Activated CD4-positive, alpha-beta T cell treated with anti-CD3 and anti-CD28 coated beads, Interleukin-10, Interleukin-2, amounts not matched to agents 100 ng/mL and 50 ng/mL, durations not matched to agents 16 hours and 8 hours (primary cell): Measurements from ENCODE around the gene BICDL1.
"Not testable (repeated sequence)": the region's sequence is repeated elsewhere in the genome, so short reads cannot be mapped to it uniquely, and the experiment has no call there.

ENCODE experiments used
- DNase-seq: peaks from one replicate; pipeline ENCODE4 v3.0.0-alpha.2; 2020

The BICDL1 gene, protein sequence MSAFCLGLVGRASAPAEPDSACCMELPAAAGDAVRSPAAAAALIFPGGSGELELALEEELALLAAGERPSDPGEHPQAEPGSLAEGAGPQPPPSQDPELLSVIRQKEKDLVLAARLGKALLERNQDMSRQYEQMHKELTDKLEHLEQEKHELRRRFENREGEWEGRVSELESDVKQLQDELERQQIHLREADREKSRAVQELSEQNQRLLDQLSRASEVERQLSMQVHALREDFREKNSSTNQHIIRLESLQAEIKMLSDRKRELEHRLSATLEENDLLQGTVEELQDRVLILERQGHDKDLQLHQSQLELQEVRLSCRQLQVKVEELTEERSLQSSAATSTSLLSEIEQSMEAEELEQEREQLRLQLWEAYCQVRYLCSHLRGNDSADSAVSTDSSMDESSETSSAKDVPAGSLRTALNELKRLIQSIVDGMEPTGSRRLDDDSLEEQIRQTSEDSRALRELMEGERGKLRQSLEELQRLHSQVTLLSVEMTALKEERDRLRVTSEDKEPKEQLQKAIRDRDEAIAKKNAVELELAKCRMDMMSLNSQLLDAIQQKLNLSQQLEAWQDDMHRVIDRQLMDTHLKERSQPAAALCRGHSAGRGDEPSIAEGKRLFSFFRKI

DNA sequence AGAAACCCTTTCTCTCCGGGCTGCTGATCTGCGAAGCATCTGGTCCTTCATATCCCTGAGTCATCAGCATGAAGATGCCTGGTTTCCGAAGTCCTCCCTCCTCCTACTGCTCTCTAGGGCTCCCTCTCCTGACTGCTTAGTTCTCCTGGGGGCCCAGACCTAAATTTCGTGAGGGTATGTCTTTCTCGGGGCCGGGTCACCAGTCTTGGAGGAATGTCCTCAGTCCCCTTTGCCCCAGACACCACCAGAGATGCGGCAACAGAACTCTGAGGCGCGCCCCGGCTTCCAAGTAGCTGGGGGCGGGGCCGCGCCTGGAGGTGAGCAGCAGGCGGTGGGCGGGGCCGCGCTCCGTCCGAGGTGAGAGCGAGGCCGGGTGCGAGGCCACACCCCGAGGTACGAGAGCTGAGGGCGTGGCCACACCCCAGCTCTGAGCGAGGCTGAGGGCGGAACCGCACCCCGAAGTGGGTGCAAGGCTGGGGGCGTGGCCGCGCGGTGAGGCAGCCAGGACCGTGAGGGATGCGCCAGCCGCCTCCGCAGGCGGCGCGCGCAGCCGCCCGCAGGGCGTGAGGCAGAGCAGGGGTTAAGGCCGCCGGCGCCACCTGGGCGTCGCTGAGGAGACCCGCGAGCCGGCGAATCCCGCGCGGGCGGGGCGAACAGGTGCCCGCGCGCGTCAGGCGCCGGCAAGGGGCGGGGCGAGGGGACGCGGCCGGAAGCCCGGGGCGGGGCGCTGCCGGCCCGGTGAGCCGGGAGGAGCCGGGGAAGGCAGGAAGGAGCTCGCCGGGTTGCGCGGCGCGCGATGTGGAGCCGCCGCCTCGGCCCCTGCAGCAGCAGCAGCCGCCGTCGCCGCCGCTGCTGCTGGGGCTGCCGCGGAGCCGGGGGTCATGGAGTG lies at the start of gene BICDL1:
TSS of gene BICDL1 (plus strand) at position 765 of the 889 bp plus-strand sequence. CDS start 633 bp downstream, outside the sequence.
- DNase-seq, result peak; percentile 98

DNA sequence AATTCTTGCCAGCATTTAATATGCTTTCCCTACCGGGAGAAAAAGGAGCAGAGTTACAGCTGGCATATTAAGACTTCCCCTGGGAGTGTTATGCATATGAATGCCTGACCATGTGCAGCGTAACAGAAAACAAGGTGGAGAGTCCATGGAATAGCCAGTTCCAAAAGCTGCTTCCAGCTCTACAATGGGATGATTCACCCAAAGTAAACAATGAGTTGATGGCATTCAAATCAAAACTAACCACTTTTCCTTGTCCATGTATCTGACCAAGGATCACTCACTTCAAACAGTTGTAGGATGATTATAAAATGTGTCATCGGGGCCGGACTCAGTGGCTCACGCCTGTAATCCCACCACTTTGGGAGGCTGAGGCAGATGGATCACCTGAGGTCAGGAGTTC lies 48.1 kb upstream of the BICDL1 start:
- no peak for DNase-seq

DNA sequence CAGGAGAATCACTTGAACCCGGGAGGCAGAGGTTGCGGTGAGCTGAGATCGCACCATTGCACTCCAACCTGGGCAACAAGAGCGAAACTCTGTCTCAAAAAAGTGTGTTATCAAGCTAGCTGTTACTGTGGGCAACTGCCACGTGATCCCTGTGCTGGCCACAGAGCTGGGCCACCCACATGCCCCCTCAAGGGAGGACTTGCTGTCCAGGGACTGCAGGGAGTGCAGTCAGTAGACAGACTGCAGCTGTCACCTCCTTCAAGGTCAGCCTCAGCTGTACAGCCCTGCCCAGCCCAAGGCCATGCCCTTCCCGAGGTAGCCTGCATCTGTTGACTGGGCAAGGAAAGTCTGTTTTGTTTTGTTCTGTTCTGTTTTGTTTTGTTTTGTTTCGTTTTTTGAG lies 46.6 kb upstream of the BICDL1 start:
- no peak for DNase-seq

DNA sequence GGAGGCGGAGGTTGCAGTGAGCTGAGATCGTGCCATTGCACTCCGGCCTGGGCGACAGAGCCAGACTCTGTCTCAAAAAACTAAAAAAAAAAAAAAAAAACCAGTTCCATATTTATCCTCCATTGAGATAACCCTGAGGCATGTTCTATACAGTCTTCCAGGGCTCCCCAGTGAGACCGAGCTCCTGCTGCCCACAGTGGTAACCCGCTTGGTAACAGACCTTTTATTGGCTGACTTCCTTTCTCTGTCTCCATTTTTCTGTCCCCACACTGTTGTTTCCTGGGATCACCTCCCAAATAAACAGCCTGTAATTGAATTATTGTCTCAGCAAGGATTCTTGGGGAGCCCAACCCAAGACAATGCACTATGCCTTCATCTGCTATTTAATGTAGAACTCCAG lies 42.8 kb upstream of the BICDL1 start:
- DNase-seq, result no peak

DNA sequence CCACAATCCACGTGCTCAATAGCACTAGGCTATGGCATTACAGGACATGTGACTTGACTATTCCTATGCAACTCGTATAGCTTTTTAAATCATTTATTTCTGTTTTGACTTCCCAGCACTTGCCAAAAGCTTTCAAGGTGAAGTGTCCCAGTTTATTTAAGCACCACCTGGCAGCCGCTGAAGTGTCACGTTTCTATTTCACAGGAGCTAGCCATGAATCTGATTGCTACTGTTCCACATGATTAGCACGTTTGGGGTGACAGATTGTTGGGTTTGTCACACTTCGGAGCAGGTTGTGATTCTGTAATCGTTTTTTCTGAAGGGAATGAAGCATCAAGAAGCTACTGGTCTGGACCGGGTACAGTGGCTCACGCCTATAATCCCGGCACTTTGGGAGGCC lies 39.9 kb upstream of the BICDL1 start:
- DNase-seq, result no peak

DNA sequence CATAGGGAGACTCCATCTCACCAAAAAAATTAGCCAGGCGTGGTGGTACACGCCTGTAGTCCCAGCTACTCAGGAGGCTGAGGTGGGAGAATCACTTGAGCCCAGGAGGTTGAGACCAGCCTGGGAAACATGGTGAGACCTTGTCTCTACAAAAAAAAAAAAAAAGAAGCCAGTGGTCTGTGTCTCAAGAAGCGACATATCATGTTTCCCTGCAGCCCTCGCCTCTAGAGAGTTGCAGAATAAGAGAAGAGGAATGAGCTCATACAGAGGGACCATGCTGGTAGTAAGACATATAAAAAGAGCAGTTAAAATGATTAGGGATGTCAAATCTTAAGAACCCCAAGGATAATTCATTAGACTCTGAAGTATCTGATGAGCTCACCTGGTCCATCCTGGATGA lies 39.4 kb upstream of the BICDL1 start:
- no peak for DNase-seq

DNA sequence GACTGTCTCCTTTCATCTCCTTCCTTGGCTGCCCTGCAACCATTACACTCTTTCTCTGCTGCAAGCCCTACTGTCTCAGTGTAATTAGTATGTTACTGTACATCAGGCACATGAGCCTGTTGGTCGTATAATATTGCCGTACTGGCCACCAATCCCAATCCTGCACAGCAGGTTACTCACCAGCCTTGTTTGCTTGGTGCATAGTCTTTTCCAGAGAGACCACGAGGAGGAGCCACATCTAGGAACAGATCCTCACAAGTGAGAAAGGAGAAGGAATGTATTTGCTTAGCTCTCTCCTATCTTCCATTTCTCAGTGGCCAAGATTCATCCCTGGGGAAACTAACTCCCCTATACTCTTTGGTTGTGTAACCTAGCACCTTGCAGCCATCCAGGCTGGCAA lies 33.0 kb upstream of the BICDL1 start:
- DNase-seq, result no peak

DNA sequence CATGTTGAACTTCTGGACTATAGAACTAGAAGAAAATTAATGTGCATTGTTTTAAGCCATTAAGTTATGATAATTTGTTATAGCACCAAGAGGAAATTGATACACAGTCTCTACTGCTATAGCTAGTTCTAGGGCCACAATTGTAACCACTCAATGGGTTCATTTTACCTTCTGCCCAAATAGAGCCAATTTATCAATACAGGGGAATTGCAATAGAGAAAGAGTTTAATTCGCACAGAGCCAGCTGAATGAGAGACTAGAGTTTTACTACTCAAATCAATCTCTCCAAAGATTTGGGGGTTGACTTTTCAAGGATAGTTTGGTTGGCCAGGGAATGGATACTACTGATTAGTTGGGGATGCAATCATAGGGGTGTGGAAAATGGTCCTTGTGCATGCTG lies 31.9 kb upstream of the BICDL1 start:
- DNase-seq, result no peak

DNA sequence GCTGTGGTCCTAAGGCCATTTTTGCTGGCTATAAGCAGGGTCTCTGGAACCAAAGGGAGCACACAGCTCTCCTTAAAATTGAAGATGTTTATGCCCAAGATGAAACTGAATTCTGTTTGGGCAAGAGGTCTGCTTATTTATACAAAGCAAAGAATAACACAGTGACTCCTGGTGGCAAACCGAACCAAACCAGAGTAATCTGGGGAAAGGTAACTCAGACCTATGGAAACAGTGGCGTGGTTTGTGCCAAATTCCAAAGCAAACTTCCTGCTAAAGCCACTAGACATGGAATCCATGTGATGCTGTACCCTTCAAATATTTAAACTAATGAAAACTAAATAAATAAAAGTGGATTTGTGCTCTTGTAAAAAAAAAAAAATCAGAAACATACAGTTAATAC lies 29.6 kb upstream of the BICDL1 start:
- no peak for DNase-seq

DNA sequence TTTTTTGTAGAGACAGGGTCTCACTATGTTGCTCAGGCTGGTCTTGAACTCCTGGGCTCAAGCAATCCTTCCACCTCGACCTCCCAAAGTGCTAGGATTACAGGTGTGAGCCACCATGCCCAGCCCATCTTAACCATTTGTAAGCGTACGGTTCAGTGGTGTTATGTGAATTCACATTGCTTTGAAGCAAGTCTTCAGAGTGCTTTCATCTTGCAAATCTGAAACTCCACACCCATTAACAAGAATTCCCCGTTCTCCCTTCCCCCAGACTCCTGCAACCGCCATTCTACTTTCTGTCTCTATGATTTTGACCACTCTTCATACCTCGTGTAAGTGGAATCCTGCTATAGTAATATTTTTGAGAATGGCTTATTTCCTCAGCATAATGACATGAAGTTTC lies 24.9 kb upstream of the BICDL1 start:
- DNase-seq, result no peak

DNA sequence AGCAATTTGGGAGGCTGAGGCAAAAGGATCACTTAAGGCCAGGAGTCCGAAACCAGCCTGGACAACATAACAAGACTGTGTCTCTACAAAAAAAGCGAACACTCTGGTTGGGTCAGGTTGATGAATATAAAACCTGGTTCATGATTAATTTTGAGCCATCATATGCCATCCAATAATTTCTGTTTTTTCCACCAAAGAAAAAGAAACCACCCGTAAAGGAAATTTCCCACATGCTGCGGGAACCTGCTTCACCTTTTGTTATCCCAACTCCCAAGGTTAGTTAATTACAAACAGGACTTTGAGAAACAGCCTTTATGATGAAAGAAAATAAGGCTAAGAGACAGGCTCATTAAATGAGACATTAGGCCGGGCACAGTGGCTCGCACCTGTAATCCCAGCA lies 24.1 kb upstream of the BICDL1 start:
- no peak for DNase-seq

DNA sequence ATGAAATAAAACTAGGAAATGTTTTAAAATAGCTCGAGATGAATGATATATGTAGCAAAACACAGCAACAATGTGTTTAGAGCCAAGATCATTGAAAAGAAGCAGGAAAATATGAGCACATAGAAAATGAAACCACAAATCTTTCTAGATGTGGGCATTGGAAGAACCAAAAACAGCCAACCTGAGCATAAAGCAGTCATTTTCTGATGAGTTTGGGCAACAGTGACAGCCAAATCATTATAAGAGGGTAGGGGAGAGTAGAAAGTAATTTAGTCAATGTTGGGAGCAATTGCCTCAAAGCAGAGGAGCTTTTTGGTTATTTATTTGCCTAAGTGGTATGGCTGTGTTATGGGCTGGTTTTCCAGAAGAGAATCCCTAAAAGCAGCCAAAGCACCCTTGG lies 8.8 kb upstream of the BICDL1 start:
- peak; percentile 68 for DNase-seq

DNA sequence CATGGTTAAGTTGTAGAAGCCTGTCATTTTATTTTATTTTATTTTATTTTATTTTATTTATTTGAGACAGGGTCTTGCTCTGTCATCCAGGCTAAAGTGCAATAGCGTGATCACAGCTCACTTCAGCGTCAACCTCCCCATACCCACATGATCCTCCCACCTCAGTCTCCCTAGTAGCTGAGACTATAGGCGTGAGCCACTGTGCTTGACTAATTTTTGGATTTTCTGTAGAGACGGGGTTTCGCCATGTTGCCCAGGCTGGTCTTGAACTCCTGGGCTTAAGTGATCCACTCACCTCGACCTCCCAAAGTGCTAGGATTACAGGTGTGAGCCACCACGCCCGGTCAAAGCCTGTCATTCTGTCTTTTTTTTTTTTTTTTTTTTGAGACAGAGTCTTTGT lies 8.3 kb upstream of the BICDL1 start:
- DNase-seq, result not testable (repeated sequence)

DNA sequence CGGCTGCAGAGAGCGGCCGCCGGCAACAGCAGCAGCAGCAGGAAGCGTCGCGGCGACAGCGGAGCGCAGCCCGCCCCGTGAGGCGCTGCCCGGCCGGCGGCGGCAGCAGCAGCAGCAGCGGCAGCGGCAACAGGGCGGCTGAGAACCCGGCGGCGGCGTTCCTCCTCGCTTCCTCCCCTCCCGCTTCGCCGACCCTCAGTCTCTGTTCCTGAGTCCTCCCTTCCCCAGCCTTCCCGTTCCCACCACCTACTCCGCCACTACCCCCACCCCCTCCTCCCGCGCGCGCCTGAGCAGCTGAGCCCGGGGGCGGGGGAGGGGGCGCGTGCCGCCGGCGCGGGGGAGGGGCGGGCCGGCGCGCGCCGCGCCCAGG lies 310 bp downstream of the BICDL1 start:
- DNase-seq, result no peak

DNA sequence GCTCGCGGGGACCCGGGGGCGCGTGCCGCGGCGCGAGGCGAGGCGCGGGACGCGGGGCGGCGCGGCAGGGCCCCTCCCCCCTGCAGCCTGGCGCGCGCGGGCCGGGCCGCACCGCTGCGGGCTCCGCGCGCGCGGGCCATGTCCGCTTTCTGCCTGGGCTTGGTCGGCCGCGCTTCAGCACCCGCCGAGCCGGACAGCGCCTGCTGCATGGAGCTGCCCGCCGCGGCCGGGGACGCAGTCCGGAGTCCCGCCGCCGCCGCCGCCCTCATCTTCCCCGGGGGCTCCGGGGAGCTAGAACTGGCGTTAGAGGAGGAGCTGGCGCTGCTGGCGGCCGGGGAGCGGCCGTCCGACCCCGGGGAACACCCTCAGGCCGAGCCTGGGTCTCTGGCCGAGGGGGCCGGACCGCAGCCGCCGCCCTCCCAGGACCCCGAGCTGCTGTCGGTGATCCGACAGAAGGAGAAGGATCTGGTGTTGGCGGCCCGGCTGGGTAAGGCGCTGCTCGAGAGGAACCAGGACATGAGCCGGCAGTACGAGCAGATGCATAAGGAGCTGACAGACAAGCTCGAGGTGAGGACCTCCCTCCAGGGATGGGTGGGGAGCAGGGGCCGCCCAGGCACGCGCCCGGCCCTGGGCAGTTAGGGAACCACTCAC lies 820 bp downstream of the BICDL1 start:
- DNase-seq, result peak; percentile 76

DNA sequence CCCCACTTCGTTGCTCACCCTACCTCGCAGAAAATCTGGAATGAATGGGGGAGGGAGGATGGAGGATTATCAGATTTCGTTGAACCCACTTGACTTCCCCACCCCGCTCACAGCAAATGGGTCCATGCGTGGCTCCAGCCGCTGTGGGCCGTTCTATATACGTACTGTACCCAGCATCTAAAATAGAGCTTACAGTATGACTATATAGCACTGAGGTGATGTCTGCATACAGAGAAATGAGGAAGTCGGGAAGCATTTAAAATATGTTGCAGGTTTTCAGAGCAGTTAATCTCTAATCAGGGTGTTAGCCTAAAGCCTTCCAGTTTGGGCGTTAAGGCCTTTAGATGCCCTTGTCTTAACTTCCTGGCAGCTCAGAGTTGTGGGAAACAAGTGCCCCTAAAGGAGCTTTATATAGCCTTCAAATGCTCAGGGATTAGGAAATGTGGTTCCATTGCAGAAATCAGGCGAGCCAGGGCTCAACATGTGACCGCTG lies 1.4 kb downstream of the BICDL1 start:
- DNase-seq, result peak; percentile 40

DNA sequence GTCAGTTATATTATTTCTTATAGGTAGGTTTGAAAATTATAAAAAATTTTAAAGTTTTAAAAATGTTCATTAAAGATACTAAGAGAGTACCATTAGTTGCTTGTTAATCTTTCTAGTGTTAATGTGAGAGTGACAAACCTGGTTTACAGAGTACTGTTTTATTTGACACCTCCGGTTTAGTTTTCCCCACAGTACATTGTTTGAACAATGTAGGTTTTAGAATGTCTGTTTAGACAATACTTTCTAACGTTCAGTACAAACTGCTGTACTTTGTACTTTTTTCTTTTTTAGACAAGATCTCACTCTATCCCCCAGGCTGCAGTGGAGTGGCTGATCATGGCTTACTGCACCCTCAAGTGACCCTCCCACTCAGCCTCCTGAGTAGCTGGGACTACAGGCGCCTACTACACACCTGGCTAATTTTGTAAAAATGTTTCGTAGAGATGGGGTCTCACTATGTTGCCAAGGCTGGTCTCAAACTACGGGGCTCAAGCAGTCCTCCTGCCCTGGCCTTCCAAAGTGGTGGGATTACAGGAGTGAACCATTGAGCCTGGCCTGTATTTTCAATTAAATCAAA lies 3.2 kb downstream of the BICDL1 start:
- DNase-seq, result no peak

DNA sequence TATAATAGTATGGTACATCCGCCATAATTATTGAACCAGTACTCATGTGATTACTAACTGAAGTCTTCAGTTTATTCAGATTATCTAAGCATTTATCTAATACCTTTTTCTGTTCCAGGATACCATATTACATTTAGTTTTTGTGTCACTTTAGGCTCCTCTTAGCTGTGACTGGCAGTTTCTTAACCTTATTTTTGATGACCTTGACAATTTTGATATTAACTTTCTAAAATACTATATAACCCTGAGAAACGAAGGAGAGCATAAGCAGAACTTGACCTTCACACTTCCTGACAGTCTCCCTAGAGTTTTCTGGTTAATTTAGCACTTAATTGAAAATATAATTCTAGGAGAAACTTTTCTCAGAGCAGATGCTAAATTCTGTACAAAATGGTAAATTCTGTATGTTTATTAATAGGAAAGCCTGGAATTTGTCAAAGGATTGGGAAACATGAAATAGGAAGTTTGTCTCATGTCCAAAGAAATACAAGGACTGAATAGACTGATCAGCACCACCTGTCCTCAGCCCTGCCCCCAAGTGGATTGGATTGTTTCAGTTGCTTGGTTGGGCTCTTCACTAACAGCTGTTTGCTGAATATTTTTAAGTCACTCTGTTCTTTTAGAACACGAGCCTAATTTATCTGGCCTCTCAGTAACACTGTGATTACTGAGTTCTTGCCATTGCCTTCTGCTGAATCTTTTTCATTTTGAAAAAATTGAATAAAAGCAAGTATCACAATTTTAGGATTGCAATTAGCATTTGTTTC lies 6.0 kb downstream of the BICDL1 start:
- DNase-seq, result no peak

DNA sequence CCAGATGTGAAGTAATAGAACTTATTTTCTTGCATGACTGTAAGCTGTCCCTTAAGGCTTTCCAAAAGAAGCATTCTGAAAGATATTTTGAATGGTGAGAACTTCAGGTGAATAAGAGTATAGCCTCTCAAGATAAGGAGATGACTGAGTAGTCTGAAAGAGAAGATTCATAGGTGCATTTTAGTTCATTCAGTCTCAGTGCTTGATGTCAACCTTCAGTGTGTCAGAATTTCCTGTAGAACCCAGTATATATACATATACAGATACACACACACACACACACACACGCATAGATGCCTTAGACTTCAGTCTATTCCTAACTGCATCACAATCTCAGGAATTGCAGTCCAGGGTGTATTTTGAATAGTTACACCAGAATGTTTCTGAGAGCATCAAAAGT lies 7.4 kb downstream of the BICDL1 start:
- DNase-seq, result no peak

DNA sequence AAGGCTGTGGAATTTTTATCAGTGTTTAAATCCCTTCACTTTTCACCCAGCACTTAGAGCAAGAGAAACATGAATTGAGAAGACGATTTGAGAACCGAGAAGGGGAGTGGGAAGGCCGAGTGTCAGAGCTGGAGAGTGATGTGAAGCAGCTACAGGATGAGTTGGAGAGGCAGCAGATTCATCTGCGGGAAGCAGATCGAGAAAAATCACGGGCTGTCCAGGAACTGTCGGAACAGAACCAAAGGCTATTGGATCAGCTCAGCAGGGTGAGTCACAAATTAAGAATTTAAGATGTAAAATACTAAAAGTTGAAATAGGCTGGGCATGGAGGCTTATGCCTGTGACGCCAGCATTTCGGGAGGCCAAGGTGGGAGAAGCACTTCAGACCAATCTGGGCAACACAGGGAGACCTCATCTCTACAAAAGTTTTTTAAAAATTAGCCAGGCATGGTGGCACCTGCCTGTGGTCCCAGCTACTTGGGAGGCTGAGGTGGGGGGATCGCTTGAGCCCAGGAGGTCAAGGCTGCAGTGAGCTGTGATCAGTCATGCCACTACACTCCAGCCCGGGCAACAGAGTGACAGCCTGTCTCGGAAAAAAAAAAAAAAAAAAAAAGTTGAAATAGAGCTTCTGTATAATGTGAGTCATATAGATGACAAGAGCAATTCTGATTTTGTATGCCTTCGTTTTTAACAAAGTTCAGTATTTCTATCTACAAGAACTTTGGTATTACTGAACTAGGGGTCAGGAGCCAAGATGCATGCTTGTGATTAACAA lies 9.6 kb downstream of the BICDL1 start:
- DNase-seq, result no peak

DNA sequence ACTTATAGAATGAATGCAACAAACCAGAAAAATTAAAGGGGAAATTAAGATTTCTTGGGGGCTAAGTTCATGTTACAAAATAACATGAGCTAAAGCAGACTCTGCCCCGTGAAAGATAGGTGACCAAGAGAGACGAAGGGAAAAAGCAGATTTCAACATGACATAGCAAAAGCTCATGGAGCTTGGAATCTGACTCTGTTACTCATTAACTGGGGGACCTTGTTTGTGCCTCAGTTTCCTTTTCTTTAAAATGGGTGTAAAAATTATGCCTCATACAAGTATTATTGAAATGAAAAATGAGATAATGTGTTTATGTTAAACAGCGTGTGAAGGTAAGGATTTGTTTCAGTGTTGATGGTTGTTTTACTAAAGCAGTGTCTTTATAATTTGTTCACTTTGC lies 11.5 kb downstream of the BICDL1 start:
- DNase-seq, result no peak
